Large intestine (tissue), 3 donors: ENCODE results near the gene CEMIP2. TPM values are rescaled to one million over a fixed set of nuclear protein-coding genes. Genes with fewer than 3 reads are reported as not detected.

Experiments used
- DNase-seq, 2 donors: peaks; one replicate each; pipeline versions ENCODE4 v3.0.0 to v3.0.0-alpha.2; 2013
- H3K27ac ChIP-seq: one replicate; pipeline ENCODE4 v1.5.1; 2013; ENCODE audit warnings: low read length
- H3K27me3 ChIP-seq: 2 replicates; pipeline ENCODE4 v1.6.1; 2013; ENCODE audit warnings: low read length; ENCODE audit not compliant: control insufficient read depth, insufficient read depth
- H3K36me3 ChIP-seq: 2 replicates; pipeline ENCODE4 v1.6.1; 2013; ENCODE audit warnings: low read length; ENCODE audit not compliant: control insufficient read depth, insufficient read depth
- H3K4me1 ChIP-seq: one replicate; pipeline ENCODE4 v1.6.1; 2013; ENCODE audit warnings: low read length; ENCODE audit not compliant: control insufficient read depth, insufficient read depth
- H3K4me3 ChIP-seq: one replicate; pipeline ENCODE4 v1.5.1; 2013; ENCODE audit warnings: low read length
- H3K9me3 ChIP-seq: one replicate; pipeline ENCODE4 v1.6.1; 2013; ENCODE audit warnings: mild to moderate bottlenecking, low read depth, low read length, moderate library complexity; ENCODE audit not compliant: control insufficient read depth
- WGBS: methylation state at CpG from one replicate; pipeline ENCODE4 v1.1.5; 2013; ENCODE audit warnings: low lambda C conversion rate; ENCODE audit not compliant: insufficient coverage; 5-methylcytosine and 5-hydroxymethylcytosine counted together
- polyA plus RNA-seq: library from polyadenylated mRNA; unstranded; fragments of 120-200 nt; gene quantifications from one replicate; pipeline ENCODE4 v1.2.1, GENCODE V29; 2013

Gene CEMIP2
- polyA plus RNA-seq, 1 donor, result 41.9 TPM

GRCh38 chr9:71636143-71636839 is 132.0 kb downstream of the CEMIP2 start:
- no peak for DNase-seq
- WGBS, result no CpG with 5 or more reads among the region's 5 CpGs
- Histone ChIP-seq H3K4me1 (no peaks in the 10 kb centered on the region), H3K27me3 (no peaks in the 10 kb centered on the region), H3K9me3 (no peaks in the 10 kb centered on the region), H3K27ac (no peak overlapping the region), H3K4me3 (no peak overlapping the region), H3K36me3 (no peaks in the 10 kb centered on the region)

DNA sequence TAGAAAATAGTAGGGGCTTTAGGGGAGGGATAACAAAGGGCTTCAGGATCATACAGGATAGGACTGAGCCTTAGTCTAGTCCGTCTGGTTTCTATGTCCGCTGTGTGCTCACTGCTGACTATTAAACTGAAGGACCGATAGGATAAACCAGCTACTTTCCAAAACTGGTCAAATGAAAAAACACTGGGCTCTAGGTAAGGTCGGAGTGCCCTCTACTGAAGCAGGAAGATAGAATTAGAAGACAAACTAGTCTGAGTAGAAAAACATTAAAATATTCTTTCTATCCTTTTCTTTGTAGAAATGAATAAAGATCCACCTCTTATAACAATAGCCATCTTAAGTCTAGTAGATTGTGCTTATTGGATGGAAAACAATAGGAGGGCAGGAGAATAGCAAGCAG is 133.6 kb downstream of the CEMIP2 start:
- H3K4me3 ChIP-seq, result no peak overlapping the region
- no peak for DNase-seq
- no peaks in the 10 kb centered on the region for H3K27me3 ChIP-seq
- H3K9me3 ChIP-seq, result no peaks in the 10 kb centered on the region
- no peaks in the 10 kb centered on the region for H3K4me1 ChIP-seq
- H3K36me3 ChIP-seq, result no peaks in the 10 kb centered on the region
- 83% methylated on average over 2 of the region's 4 CpGs for WGBS
- H3K27ac ChIP-seq, result no peak overlapping the region

Other genes starting within 250 kb of the CEMIP2 start
- 22.9 TPM for gene ABHD17B, start 142.7 kb upstream of the CEMIP2 start, polyA plus RNA-seq
- 15.7 TPM for gene C9orf85, start 143.1 kb upstream of the CEMIP2 start, polyA plus RNA-seq